ENCODE measurements around the gene AMOTL1.

Gene AMOTL1

GRCh38 chr11:94767701-94768601 lies at the start of gene AMOTL1:
Gene AMOTL1, plus strand, starts transcription at chr11:94768356. Its CDS starts 156 bp downstream, at chr11:94768512.
- DNase-seq, result no peak

GRCh38 chr11:94719876-94720275 lies 48.3 kb upstream of the AMOTL1 start:
- no peak for DNase-seq

GRCh38 chr11:94721565-94722292 lies 46.4 kb upstream of the AMOTL1 start:
- DNase-seq, result no peak

GRCh38 chr11:94722735-94723134 lies 45.4 kb upstream of the AMOTL1 start:
- no peak for DNase-seq

GRCh38 chr11:94725097-94725496 lies 43.1 kb upstream of the AMOTL1 start:
- no peak for DNase-seq

GRCh38 chr11:94727819-94728218 lies 40.3 kb upstream of the AMOTL1 start:
- DNase-seq, result no peak

- DNase-seq, result no peak
These were observed 39.6 kb upstream of the AMOTL1 start for GRCh38 chr11:94728541-94728940.

GRCh38 chr11:94728966-94729751 lies 39.0 kb upstream of the AMOTL1 start:
- no peak for DNase-seq

GRCh38 chr11:94730153-94730552 lies 38.0 kb upstream of the AMOTL1 start:
- no peak for DNase-seq

GRCh38 chr11:94731880-94732601 lies 36.1 kb upstream of the AMOTL1 start:
- no peak for DNase-seq

- DNase-seq, result no peak
These were observed 35.4 kb upstream of the AMOTL1 start for GRCh38 chr11:94732617-94733281.

GRCh38 chr11:94734563-94735275 lies 33.4 kb upstream of the AMOTL1 start:
- no peak for DNase-seq

- no peak for DNase-seq
These were observed 32.2 kb upstream of the AMOTL1 start for GRCh38 chr11:94735907-94736306.

- no peak for DNase-seq
These were observed 31.0 kb upstream of the AMOTL1 start for GRCh38 chr11:94737171-94737611.

GRCh38 chr11:94738746-94739145 lies 29.4 kb upstream of the AMOTL1 start:
- no peak for DNase-seq

- DNase-seq, result no peak
These were observed 28.8 kb upstream of the AMOTL1 start for GRCh38 chr11:94739331-94739730.

- DNase-seq, result no peak
These were observed 27.8 kb upstream of the AMOTL1 start for GRCh38 chr11:94740083-94741021.

GRCh38 chr11:94741022-94741679 lies 27.0 kb upstream of the AMOTL1 start:
- no peak for DNase-seq

GRCh38 chr11:94742665-94743064 lies 25.5 kb upstream of the AMOTL1 start:
- DNase-seq, result no peak
